SK-N-SH (cell line): ENCODE data around the gene GALK1.

Source experiments
- CTCF ChIP-seq: fragments of 200-600 bp; sonication (generic); IDR thresholded peaks from 2 replicates; pipeline ENCODE4 v1.6.1; 2017; ENCODE audit warnings: antibody characterized with exemption, mild to moderate bottlenecking, moderate library complexity
- ELF1 ChIP-seq: IDR thresholded peaks from 2 replicates; pipeline ENCODE4 v1.4.0; 2012
- EZH2phosphoT487 ChIP-seq: fragments of 200-600 bp; sonication (generic); IDR thresholded peaks from 2 replicates; pipeline ENCODE4 v1.6.1; 2017; ENCODE audit warnings: low read depth, mixed run types, mild to moderate bottlenecking, antibody characterized with exemption, moderate library complexity, borderline replicate concordance
- GABPA ChIP-seq: IDR thresholded peaks from 2 replicates; pipeline ENCODE4 v1.4.0; 2012; ENCODE audit warnings: low read depth, mild to moderate bottlenecking
- JUND ChIP-seq: IDR thresholded peaks from 2 replicates; pipeline ENCODE4 v1.4.0; 2012
- MEF2A ChIP-seq: IDR thresholded peaks from 2 replicates; pipeline ENCODE4 v1.4.0; 2012; ENCODE audit warnings: low read depth, borderline replicate concordance
- NRF1 ChIP-seq: IDR thresholded peaks from 2 replicates; pipeline ENCODE4 v1.6.1; 2012; ENCODE audit warnings: low read depth, mild to moderate bottlenecking, low read length
- REST ChIP-seq: IDR thresholded peaks from 2 replicates; pipeline ENCODE4 v1.6.1; 2012; ENCODE audit warnings: mild to moderate bottlenecking, low read depth, low read length, moderate library complexity
- USF1 ChIP-seq: IDR thresholded peaks from 2 replicates; pipeline ENCODE4 v1.4.0; 2012; ENCODE audit warnings: low read depth, borderline replicate concordance
- USF2 ChIP-seq: fragments of 150-350 bp; IDR thresholded peaks from 2 replicates; pipeline ENCODE4 v1.6.1; 2017; ENCODE audit warnings: antibody characterized with exemption, low read length, low read depth, borderline replicate concordance
- YY1 ChIP-seq: IDR thresholded peaks from 2 replicates; pipeline ENCODE4 v1.4.0; 2012; ENCODE audit warnings: low read depth, mild to moderate bottlenecking

- no peak for TF ChIP-seq NRF1
- TF ChIP-seq ELF1, result no peak
- peak; percentile 28; the same call in 1 of the 2 replicates for TF ChIP-seq CTCF
- no peak for TF ChIP-seq EZH2phosphoT487
- TF ChIP-seq MEF2A, result no peak
- TF ChIP-seq JUND, result no peak
- no peak for TF ChIP-seq USF1
- no peak for TF ChIP-seq USF2
- no peak for TF ChIP-seq REST
- TF ChIP-seq GABPA, result no peak
- no peak for TF ChIP-seq YY1
Observed at GRCh38 chr17:75773808-75774470, 8.9 kb upstream of the GALK1 start.
